Brain pericyte (primary cell): ENCODE measurements around the gene HECTD2.
"Not testable (repeated sequence)": the region's sequence is repeated elsewhere in the genome, so short reads cannot be mapped to it uniquely, and the experiment has no call there.

Source experiments
- DNase-seq: peaks from one replicate; pipeline ENCODE4 v3.0.0-alpha.2; 2012; ENCODE audit warnings: low read depth, low spot score

HECTD2 gene

GRCh38 chr10:91409869-91410637, at the start of gene HECTD2:
HECTD2 (plus strand) TSS chr10:91410344; CDS start chr10:91410439, 95 bp downstream.
- DNase-seq, result peak; percentile 50

- no peak for DNase-seq
These were observed 49.7 kb upstream of the HECTD2 start for GRCh38 chr10:91360461-91360860.

- not testable (repeated sequence) for DNase-seq
These were observed 44.6 kb upstream of the HECTD2 start for GRCh38 chr10:91365519-91365918.

- no peak for DNase-seq
These were observed 43.4 kb upstream of the HECTD2 start for GRCh38 chr10:91366704-91367103.

- DNase-seq, result no peak
These were observed 43.0 kb upstream of the HECTD2 start for GRCh38 chr10:91367127-91367531.

GRCh38 chr10:91367558-91367957, 42.6 kb upstream of the HECTD2 start:
- DNase-seq, result no peak

GRCh38 chr10:91369978-91370589, 40.1 kb upstream of the HECTD2 start:
- not testable (repeated sequence) for DNase-seq

- no peak for DNase-seq
These were observed 36.1 kb upstream of the HECTD2 start for GRCh38 chr10:91374052-91374451.

GRCh38 chr10:91378061-91378460, 32.1 kb upstream of the HECTD2 start:
- no peak for DNase-seq

- no peak for DNase-seq
These were observed 29.3 kb upstream of the HECTD2 start for GRCh38 chr10:91380873-91381256.

- no peak for DNase-seq
These were observed 28.8 kb upstream of the HECTD2 start for GRCh38 chr10:91381257-91381891.

- DNase-seq, result no peak
These were observed 24.6 kb upstream of the HECTD2 start for GRCh38 chr10:91385306-91386085.

GRCh38 chr10:91389636-91390512, 20.3 kb upstream of the HECTD2 start:
- DNase-seq, result peak; percentile 5

- DNase-seq, result not testable (repeated sequence)
These were observed 19.7 kb upstream of the HECTD2 start for GRCh38 chr10:91390513-91390825.

- no peak for DNase-seq
These were observed 18.2 kb upstream of the HECTD2 start for GRCh38 chr10:91391920-91392319.

- DNase-seq, result no peak
These were observed 3.8 kb upstream of the HECTD2 start for GRCh38 chr10:91406322-91406721.

- DNase-seq, result peak; percentile 29
These were observed 875 bp upstream of the HECTD2 start for GRCh38 chr10:91409069-91409868.

- DNase-seq, result peak; percentile 15
These were observed 661 bp downstream of the HECTD2 start for GRCh38 chr10:91410638-91411371.

GRCh38 chr10:91411621-91412020, 1.5 kb downstream of the HECTD2 start:
- no peak for DNase-seq
